D341Med (cell line): ENCODE data around the gene STOX2.

Experiments used
- DNase-seq: peaks from one replicate; pipeline ENCODE4 v3.0.0; 2012; ENCODE audit warnings: low spot score

Gene STOX2

GRCh38 chr4:183986291-183986970 is 81.3 kb downstream of the STOX2 start:
- no peak for DNase-seq

GRCh38 chr4:183986971-183987946 is 82.2 kb downstream of the STOX2 start:
- DNase-seq, result no peak

GRCh38 chr4:183987987-183988392 is 82.9 kb downstream of the STOX2 start:
- DNase-seq, result no peak

GRCh38 chr4:183988874-183989273 is 83.8 kb downstream of the STOX2 start:
- DNase-seq, result no peak

GRCh38 chr4:183989461-183989860 is 84.4 kb downstream of the STOX2 start:
- no peak for DNase-seq

- DNase-seq, result no peak
These were observed 84.8 kb downstream of the STOX2 start for GRCh38 chr4:183989931-183990330.

GRCh38 chr4:183993676-183994075 is 88.6 kb downstream of the STOX2 start:
- DNase-seq, result no peak

- no peak for DNase-seq
These were observed 90.5 kb downstream of the STOX2 start for GRCh38 chr4:183995570-183995969.

- DNase-seq, result no peak
These were observed 91.8 kb downstream of the STOX2 start for GRCh38 chr4:183996868-183997267.

- no peak for DNase-seq
These were observed 94.3 kb downstream of the STOX2 start for GRCh38 chr4:183999435-183999834.

GRCh38 chr4:184000457-184001396 is 95.6 kb downstream of the STOX2 start:
- no peak for DNase-seq

- DNase-seq, result no peak
These were observed 98.3 kb downstream of the STOX2 start for GRCh38 chr4:184003433-184003832.

GRCh38 chr4:184007891-184008290 is 102.8 kb downstream of the STOX2 start:
- no peak for DNase-seq

GRCh38 chr4:184010696-184011095 is 105.6 kb downstream of the STOX2 start:
- DNase-seq, result no peak

GRCh38 chr4:184011826-184012380 is 106.8 kb downstream of the STOX2 start:
- DNase-seq, result no peak

GRCh38 chr4:184012937-184013336 is 107.8 kb downstream of the STOX2 start:
- DNase-seq, result no peak

- no peak for DNase-seq
These were observed 109.2 kb downstream of the STOX2 start for GRCh38 chr4:184014301-184014700.

- no peak for DNase-seq
These were observed 111.9 kb downstream of the STOX2 start for GRCh38 chr4:184016759-184017668.

GRCh38 chr4:184019076-184019475 is 114.0 kb downstream of the STOX2 start:
- no peak for DNase-seq
